Measurements from ENCODE around the gene LMF1. TPM values are rescaled to one million over a fixed set of nuclear protein-coding genes. Genes with fewer than 3 reads are reported as not detected.

The LMF1 gene
- total and polyA plus RNA-seq, 2 experiments from 2014 or later, result 18.8 to 41.6 TPM

- Histone ChIP-seq H3K36me3 (no peaks in the 10 kb centered on the region), H3K9me3 (ENCODE audit: low read depth) (no peaks in the 10 kb centered on the region), H3K4me1 (ENCODE audit: low read depth) (no peaks in the 10 kb centered on the region), H3K4me3 (no peak overlapping the region), H3K27me3 (no peaks in the 10 kb centered on the region), H3K27ac (no peak overlapping the region)
- peak; percentile 6 to 60 for DNase-seq (ENCODE audit: low read depth in 1 of 2, low spot score in 1 of 2)
- no peak for TF ChIP-seq CTCF (IDR thresholded peaks at IDR 0.05; ENCODE audit: low read depth, low read length)
Measured at GRCh38 chr16:892536-893255, 78.1 kb downstream of the LMF1 start.

GRCh38 chr16:892006-892405 is 78.8 kb downstream of the LMF1 start:
- no peak for TF ChIP-seq CTCF (IDR thresholded peaks at IDR 0.05; ENCODE audit: low read depth, low read length)
- H3K4me3 ChIP-seq, result no peak overlapping the region
- H3K36me3 ChIP-seq, result no peaks in the 10 kb centered on the region
- H3K27ac ChIP-seq, result no peak overlapping the region
- H3K27me3 ChIP-seq, result no peaks in the 10 kb centered on the region
- H3K4me1 ChIP-seq (ENCODE audit: low read depth), result peaks cover 1% of the 10 kb centered on the region
- no peaks in the 10 kb centered on the region for H3K9me3 ChIP-seq (ENCODE audit: low read depth)
- DNase-seq (ENCODE audit: low read depth in 1 of 2, low spot score in 1 of 2), result no peak

GRCh38 chr16:891353-891740 is 79.4 kb downstream of the LMF1 start:
- H3K4me1 ChIP-seq (ENCODE audit: low read depth), result peaks cover 4% of the 10 kb centered on the region
- no peaks in the 10 kb centered on the region for H3K27me3 ChIP-seq
- TF ChIP-seq CTCF (IDR thresholded peaks at IDR 0.05; ENCODE audit: low read depth, low read length), result no peak
- H3K27ac ChIP-seq, result no peak overlapping the region
- no peaks in the 10 kb centered on the region for H3K36me3 ChIP-seq
- no peak overlapping the region for H3K4me3 ChIP-seq
- H3K9me3 ChIP-seq (ENCODE audit: low read depth), result no peaks in the 10 kb centered on the region
- no peak for DNase-seq (ENCODE audit: low read depth in 1 of 2, low spot score in 1 of 2)

GRCh38 chr16:890716-891352 is 80.0 kb downstream of the LMF1 start:
- Histone ChIP-seq H3K4me3 (no peak overlapping the region), H3K27ac (no peak overlapping the region), H3K9me3 (ENCODE audit: low read depth) (no peaks in the 10 kb centered on the region), H3K36me3 (no peaks in the 10 kb centered on the region), H3K27me3 (no peaks in the 10 kb centered on the region), H3K4me1 (ENCODE audit: low read depth) (peaks cover 4% of the 10 kb centered on the region)
- no peak for DNase-seq (ENCODE audit: low read depth in 1 of 2, low spot score in 1 of 2)
- no peak for TF ChIP-seq CTCF (IDR thresholded peaks at IDR 0.05; ENCODE audit: low read depth, low read length)

- no peak for DNase-seq (ENCODE audit: low read depth in 1 of 2, low spot score in 1 of 2)
- Histone ChIP-seq H3K4me1 (ENCODE audit: low read depth) (peaks cover 4% of the 10 kb centered on the region), H3K27ac (no peak overlapping the region), H3K9me3 (ENCODE audit: low read depth) (no peaks in the 10 kb centered on the region), H3K36me3 (no peaks in the 10 kb centered on the region), H3K4me3 (no peak overlapping the region), H3K27me3 (no peaks in the 10 kb centered on the region)
- TF ChIP-seq CTCF (IDR thresholded peaks at IDR 0.05; ENCODE audit: low read depth, low read length), result no peak
Measured at GRCh38 chr16:890217-890616, 80.6 kb downstream of the LMF1 start.
